Smooth muscle cell (in vitro differentiated cells): Measurements from ENCODE around the gene TREH. TPM values are rescaled to one million over a fixed set of nuclear protein-coding genes. Genes with fewer than 3 reads are reported as not detected.
A peak's percentile ranks its signal among the peaks of the same experiment; 100 is the strongest.

Source experiments
- DNase-seq: peaks from one replicate; lab custom pipeline; 2025; ENCODE audit not compliant: unreplicated experiment; lab: John Stamatoyannopoulos, UW
- H2AFZ ChIP-seq: fragments of 200-600 bp; sonication (generic); 2 replicates; pipeline ENCODE4 v1.6.0; 2016; ENCODE audit warnings: antibody characterized with exemption, low read depth, mild to moderate bottlenecking
- H3F3A ChIP-seq: fragments of 200-600 bp; sonication (generic); 2 replicates; pipeline ENCODE4 v1.6.0; 2017; ENCODE audit warnings: antibody characterized with exemption, low read depth
- H3K27ac ChIP-seq: fragments of 200-600 bp; sonication (generic); 2 replicates; pipeline ENCODE4 v1.5.1; 2016; ENCODE audit warnings: low read depth, mild to moderate bottlenecking
- H3K27me3 ChIP-seq: fragments of 200-600 bp; sonication (generic); 2 replicates; pipeline ENCODE4 v1.6.1; 2016; ENCODE audit warnings: low read depth, mild to moderate bottlenecking
- H3K36me3 ChIP-seq: fragments of 200-600 bp; sonication (generic); 2 replicates; pipeline ENCODE4 v1.5.1; 2016; ENCODE audit warnings: low read depth
- H3K4me1 ChIP-seq: fragments of 200-600 bp; sonication (generic); 2 replicates; pipeline ENCODE4 v1.5.1; 2016; ENCODE audit warnings: low read depth
- H3K4me2 ChIP-seq: fragments of 200-600 bp; sonication (generic); 2 replicates; pipeline ENCODE4 v1.6.0; 2016; ENCODE audit warnings: mild to moderate bottlenecking
- H3K4me3 ChIP-seq: fragments of 200-600 bp; sonication (generic); 2 replicates; pipeline ENCODE4 v1.5.1; 2016; ENCODE audit warnings: mild to moderate bottlenecking
- H3K79me2 ChIP-seq: fragments of 200-600 bp; sonication (generic); 2 replicates; pipeline ENCODE4 v1.6.0; 2016; ENCODE audit warnings: low read depth, mild to moderate bottlenecking
- H3K9ac ChIP-seq: fragments of 200-600 bp; sonication (generic); 2 replicates; pipeline ENCODE4 v1.6.0; 2016; ENCODE audit warnings: low read depth
- H3K9me3 ChIP-seq: fragments of 200-600 bp; sonication (generic); replicated peaks from 2 replicates; pipeline ENCODE4 v1.5.1; 2016; ENCODE audit warnings: low read depth
- H4K20me1 ChIP-seq: fragments of 200-600 bp; sonication (generic); 2 replicates; pipeline ENCODE4 v1.6.0; 2016; ENCODE audit warnings: low read depth
- WGBS: methylation state at CpG from one replicate; pipeline ENCODE4 v1.1.7; 2016; ENCODE audit warnings: low lambda C conversion rate; 5-methylcytosine and 5-hydroxymethylcytosine counted together
- polyA plus RNA-seq: library from polyadenylated mRNA; unstranded; fragments of >200 nt; fragmentation: Nextera tagmentation; extraction: Ambion mirVana; gene quantifications from 2 replicates; pipeline ENCODE4 v1.2.1, GENCODE V29; 2016
- total RNA-seq: library from RNA; depleted of rRNA; stranded (reverse); fragments of >200 nt; gene quantifications from 2 replicates; pipeline ENCODE4 v1.2.3, GENCODE V29; 2014
- TF ChIP-seq, protein P1 (sequence below): fragments of 200-600 bp; sonication (generic); IDR thresholded peaks from 2 replicates; pipeline ENCODE4 v1.5.1; 2017; ENCODE audit warnings: borderline replicate concordance, mild to moderate bottlenecking, antibody characterized with exemption; ENCODE audit not compliant: insufficient read depth, poor library complexity, severe bottlenecking

Gene TREH
- total and polyA plus RNA-seq, 2 experiments from 2014 or later, result 0.49 TPM; not detected in 1

DNA sequence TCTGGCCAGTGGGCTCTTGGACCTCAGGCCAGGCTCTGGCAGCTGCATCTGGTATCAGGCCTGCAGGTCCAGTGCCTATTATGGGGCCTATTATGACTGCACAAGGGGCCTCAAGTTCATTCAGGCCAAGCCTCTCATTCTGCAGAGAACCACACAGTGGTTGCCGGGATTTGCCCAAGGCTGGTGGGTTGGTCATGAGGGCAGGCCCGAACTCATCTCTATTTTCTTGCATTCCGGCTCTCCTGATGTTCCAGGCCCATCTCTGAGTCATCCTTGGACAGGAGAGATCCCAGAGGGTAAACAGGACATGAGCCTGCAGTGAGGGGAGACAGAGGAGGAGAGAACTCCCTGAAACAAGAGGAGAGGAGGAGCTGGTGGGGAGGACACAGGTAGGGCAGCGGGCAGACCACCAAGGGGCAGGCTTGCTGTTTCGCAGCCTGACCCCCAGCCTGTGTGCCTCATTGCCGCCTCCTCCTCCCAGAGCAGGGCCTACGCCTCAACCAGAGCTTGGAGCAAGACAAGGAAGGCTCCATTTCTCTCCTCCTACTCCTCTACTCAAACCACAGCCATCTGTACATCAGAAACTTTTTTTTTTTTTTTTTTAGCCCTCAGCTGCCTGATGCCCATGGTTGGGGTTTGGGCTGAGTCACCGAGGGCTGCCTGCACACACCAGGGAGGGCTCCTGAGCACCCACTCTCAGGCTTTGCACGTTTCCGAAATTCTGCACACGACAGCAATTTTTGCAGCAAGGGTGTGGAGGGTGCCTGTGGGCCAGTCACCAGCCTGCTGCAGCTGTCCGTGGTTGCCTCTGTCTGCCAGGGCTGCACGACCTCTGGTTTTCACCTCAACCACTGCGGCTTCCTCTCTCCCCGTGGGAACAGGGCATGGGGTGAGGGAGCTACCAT is 12.7 kb upstream of the TREH start:
- Histone ChIP-seq H3K27me3 (no peaks in the 10 kb centered on the region), H3F3A (no peaks in the 10 kb centered on the region), H3K27ac (peak overlapping the region; percentile 74), H3K9me3 (no peaks in the 10 kb centered on the region), H3K9ac (no peak overlapping the region), H4K20me1 (no peaks in the 10 kb centered on the region), H3K36me3 (no peaks in the 10 kb centered on the region), H3K79me2 (no peaks in the 10 kb centered on the region), H3K4me3 (no peak overlapping the region), H2AFZ (no peak overlapping the region), H3K4me2 (peak overlapping the region; percentile 43), H3K4me1 (no peaks in the 10 kb centered on the region)
- 45% methylated on average over 15 of the region's 15 CpGs for WGBS
- DNase-seq, result no peak
- TF ChIP-seq, protein P1, sequence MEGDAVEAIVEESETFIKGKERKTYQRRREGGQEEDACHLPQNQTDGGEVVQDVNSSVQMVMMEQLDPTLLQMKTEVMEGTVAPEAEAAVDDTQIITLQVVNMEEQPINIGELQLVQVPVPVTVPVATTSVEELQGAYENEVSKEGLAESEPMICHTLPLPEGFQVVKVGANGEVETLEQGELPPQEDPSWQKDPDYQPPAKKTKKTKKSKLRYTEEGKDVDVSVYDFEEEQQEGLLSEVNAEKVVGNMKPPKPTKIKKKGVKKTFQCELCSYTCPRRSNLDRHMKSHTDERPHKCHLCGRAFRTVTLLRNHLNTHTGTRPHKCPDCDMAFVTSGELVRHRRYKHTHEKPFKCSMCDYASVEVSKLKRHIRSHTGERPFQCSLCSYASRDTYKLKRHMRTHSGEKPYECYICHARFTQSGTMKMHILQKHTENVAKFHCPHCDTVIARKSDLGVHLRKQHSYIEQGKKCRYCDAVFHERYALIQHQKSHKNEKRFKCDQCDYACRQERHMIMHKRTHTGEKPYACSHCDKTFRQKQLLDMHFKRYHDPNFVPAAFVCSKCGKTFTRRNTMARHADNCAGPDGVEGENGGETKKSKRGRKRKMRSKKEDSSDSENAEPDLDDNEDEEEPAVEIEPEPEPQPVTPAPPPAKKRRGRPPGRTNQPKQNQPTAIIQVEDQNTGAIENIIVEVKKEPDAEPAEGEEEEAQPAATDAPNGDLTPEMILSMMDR, result no peak

DNA sequence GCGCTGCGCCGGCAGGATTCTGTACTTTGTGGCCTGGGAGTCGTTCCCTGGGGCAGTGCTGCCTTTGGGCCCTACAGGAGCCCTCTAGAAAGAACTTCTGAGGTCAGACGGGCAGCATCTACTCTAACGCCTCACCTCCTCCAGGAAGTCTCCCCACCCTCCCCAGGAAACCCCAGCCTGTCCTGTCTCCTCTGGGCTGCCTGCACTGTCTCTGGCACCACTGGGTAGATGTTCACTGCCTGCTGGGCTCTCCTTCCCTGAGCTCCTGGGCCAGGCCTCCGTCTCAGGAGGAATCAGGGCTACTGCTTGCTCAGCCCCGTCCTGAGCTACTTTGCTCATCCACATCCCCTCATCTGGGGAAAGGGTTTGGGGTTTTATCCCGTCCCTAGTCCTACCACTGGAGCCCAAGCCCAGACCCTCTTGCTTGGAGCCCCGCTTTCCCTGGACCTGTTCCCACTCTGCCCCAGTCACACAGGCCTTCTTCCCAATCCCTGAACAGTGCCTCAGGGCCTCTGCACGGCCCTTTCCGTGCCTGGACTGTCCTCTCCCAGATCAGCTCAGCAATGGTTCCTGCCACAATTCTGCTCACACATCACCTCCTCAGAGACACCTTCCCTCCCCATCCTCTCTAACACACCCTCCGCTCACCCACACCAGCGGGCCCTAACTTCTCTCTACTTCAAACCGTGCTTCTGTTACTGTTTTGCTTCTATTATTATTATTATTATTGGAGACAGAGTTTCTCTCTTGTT is 11.3 kb upstream of the TREH start:
- no peak overlapping the region for H3K27ac ChIP-seq
- H3K4me2 ChIP-seq, result peak overlapping the region; percentile 93
- H4K20me1 ChIP-seq, result no peaks in the 10 kb centered on the region

DNA sequence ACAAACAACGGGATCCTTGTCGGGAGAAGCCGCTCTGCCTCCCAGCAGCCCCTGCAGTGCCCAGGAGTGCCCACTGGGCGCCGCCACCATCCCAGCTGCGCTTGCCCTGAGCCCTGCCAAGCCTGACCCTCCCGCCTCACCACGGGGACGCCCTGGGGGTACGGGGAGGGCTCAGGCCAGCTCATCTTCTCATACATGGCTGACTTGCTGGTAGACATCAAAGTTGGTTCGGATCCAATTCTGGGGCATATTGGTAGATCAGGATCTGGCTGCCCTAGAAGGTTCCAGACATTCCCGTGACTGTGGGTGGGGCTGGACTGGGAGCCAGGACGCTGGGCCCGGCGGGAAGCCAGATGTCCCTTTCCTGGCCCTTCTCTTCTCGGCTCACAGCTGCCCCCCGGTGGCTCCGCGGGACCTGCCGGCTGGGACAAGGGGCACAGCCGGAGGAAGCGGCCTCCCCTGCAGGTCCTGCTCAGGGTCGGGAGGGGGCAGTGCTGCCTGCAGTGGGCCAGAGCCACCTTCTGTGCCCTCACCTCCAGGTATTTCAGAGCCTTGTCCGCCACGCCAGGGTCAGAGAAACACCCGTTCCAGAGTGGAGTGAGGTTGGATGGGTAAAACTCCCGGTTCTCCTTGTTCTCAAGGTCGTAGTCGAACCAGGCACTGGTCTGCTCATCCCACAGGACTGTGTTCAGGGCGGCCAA is 10.6 kb upstream of the TREH start:
- TF ChIP-seq, protein P1, result peak; percentile 65
- no peaks in the 10 kb centered on the region for H3K36me3 ChIP-seq
- H3K4me2 ChIP-seq, result peak overlapping the region; percentile 93
- no peaks in the 10 kb centered on the region for H4K20me1 ChIP-seq
- 7% methylated on average over 30 of the region's 30 CpGs for WGBS
- H3K4me1 ChIP-seq, result no peaks in the 10 kb centered on the region
- no peaks in the 10 kb centered on the region for H3K79me2 ChIP-seq
- no peak overlapping the region for H3K27ac ChIP-seq
- H2AFZ ChIP-seq, result peak overlapping the region; percentile 59
- peak; percentile 97 for DNase-seq
- no peak overlapping the region for H3K9ac ChIP-seq
- H3F3A ChIP-seq, result no peaks in the 10 kb centered on the region
- no peaks in the 10 kb centered on the region for H3K27me3 ChIP-seq
- H3K4me3 ChIP-seq, result peak overlapping the region; percentile 51
- no peaks in the 10 kb centered on the region for H3K9me3 ChIP-seq

More for the DNA sequence above, 11.3 kb upstream of the TREH start:
- 94% methylated on average over 13 of the region's 15 CpGs for WGBS
- H3K4me1 ChIP-seq, result no peaks in the 10 kb centered on the region
- H3K9me3 ChIP-seq, result no peaks in the 10 kb centered on the region
- H3K4me3 ChIP-seq, result no peak overlapping the region
- TF ChIP-seq, protein P1, result no peak
- H3K79me2 ChIP-seq, result no peaks in the 10 kb centered on the region
- H3F3A ChIP-seq, result no peaks in the 10 kb centered on the region
- H3K27me3 ChIP-seq, result no peaks in the 10 kb centered on the region
- no peak overlapping the region for H3K9ac ChIP-seq
- DNase-seq, result no peak
- no peaks in the 10 kb centered on the region for H3K36me3 ChIP-seq
- H2AFZ ChIP-seq, result peak overlapping the region; percentile 59
